Hepatocyte (in vitro differentiated cells): Measurements from ENCODE around the gene AGXT. TPM values are rescaled to one million over a fixed set of nuclear protein-coding genes. Genes with fewer than 3 reads are reported as not detected.

Experiments used
- DNase-seq: peaks from one replicate; pipeline ENCODE4 v3.0.0-alpha.2; 2016; ENCODE audit warnings: low spot score
- H2AFZ ChIP-seq: fragments of 200-600 bp; sonication (generic); 2 replicates; pipeline ENCODE4 v1.6.0; 2016; ENCODE audit warnings: antibody characterized with exemption, mild to moderate bottlenecking
- H3K27ac ChIP-seq: fragments of 200-600 bp; sonication (generic); 2 replicates; pipeline ENCODE4 v1.5.1; 2016; ENCODE audit warnings: mild to moderate bottlenecking
- H3K27me3 ChIP-seq: fragments of 200-600 bp; sonication (generic); 2 replicates; pipeline ENCODE4 v1.6.1; 2016
- H3K36me3 ChIP-seq: fragments of 200-600 bp; sonication (generic); replicated peaks from 2 replicates; pipeline ENCODE4 v1.5.1; 2016; ENCODE audit warnings: low read depth; ENCODE audit not compliant: insufficient read depth
- H3K4me1 ChIP-seq: fragments of 200-600 bp; sonication (generic); 2 replicates; pipeline ENCODE4 v1.5.1; 2016; ENCODE audit warnings: mild to moderate bottlenecking, moderate library complexity; ENCODE audit not compliant: insufficient read depth
- H3K4me2 ChIP-seq: fragments of 200-600 bp; sonication (generic); 2 replicates; pipeline ENCODE4 v1.6.0; 2016
- H3K4me3 ChIP-seq: fragments of 200-600 bp; sonication (generic); 2 replicates; pipeline ENCODE4 v1.5.1; 2016; ENCODE audit warnings: mild to moderate bottlenecking
- H3K79me2 ChIP-seq: fragments of 200-600 bp; sonication (generic); 2 replicates; pipeline ENCODE4 v1.6.0; 2017; ENCODE audit warnings: mild to moderate bottlenecking
- H3K9me2 ChIP-seq: fragments of 200-600 bp; sonication (generic); replicated peaks from 2 replicates; pipeline ENCODE4 v1.6.0; 2017; ENCODE audit warnings: mild to moderate bottlenecking; ENCODE audit not compliant: insufficient read depth
- H3K9me3 ChIP-seq: fragments of 200-600 bp; sonication (generic); 2 replicates; pipeline ENCODE4 v1.5.1; 2016; ENCODE audit warnings: low read depth, mild to moderate bottlenecking
- H4K20me1 ChIP-seq: fragments of 200-600 bp; sonication (generic); 2 replicates; pipeline ENCODE4 v1.6.0; 2016; ENCODE audit warnings: mild to moderate bottlenecking; ENCODE audit not compliant: insufficient read depth, poor library complexity, severe bottlenecking
- CTCF ChIP-seq: fragments of 200-600 bp; sonication (generic); IDR thresholded peaks from 2 replicates; pipeline ENCODE4 v1.5.1; 2016; ENCODE audit warnings: antibody characterized with exemption, mild to moderate bottlenecking; ENCODE audit not compliant: poor library complexity
- EZH2 ChIP-seq: fragments of 200-600 bp; sonication (generic); IDR thresholded peaks from 2 replicates; pipeline ENCODE4 v1.6.1; 2016; ENCODE audit warnings: antibody characterized with exemption, mild to moderate bottlenecking, borderline replicate concordance
- EZH2phosphoT487 ChIP-seq: fragments of 200-600 bp; sonication (generic); IDR thresholded peaks from one replicate; pipeline ENCODE4 v1.6.1; 2018; ENCODE audit warnings: antibody characterized with exemption, mild to moderate bottlenecking, low read depth, moderate library complexity; ENCODE audit not compliant: unreplicated experiment, severe bottlenecking
- WGBS: methylation state at CpG from one replicate; pipeline ENCODE4 v1.1.6; 2016; ENCODE audit warnings: low lambda C conversion rate; ENCODE audit errors: missing lambda C conversion rate; 5-methylcytosine and 5-hydroxymethylcytosine counted together
- polyA plus RNA-seq: library from polyadenylated mRNA; unstranded; fragments of >200 nt; fragmentation: Nextera tagmentation; extraction: Ambion mirVana; gene quantifications from 2 replicates; pipeline ENCODE4 v1.2.1, GENCODE V29; 2016
- total RNA-seq: library from RNA; depleted of rRNA; stranded (reverse); fragments of >200 nt; gene quantifications from 2 replicates; pipeline ENCODE4 v1.2.3, GENCODE V29; 2014

AGXT gene
- total and polyA plus RNA-seq, 2 experiments from 2014 or later: 90.8 to 169 TPM

GRCh38 chr2:240920783-240921231 is 52.2 kb downstream of the AGXT start:
- no peaks in the 10 kb centered on the region for H3K9me2 ChIP-seq
- peaks cover 2% of the 10 kb centered on the region for H3K27me3 ChIP-seq
- H3K9me3 ChIP-seq: no peaks in the 10 kb centered on the region
- no peaks in the 10 kb centered on the region for H3K79me2 ChIP-seq
- peak; percentile 4 for DNase-seq
- no peaks in the 10 kb centered on the region for H3K36me3 ChIP-seq
- no peak overlapping the region for H3K27ac ChIP-seq
- TF ChIP-seq CTCF (no peak), EZH2phosphoT487 (no peak), EZH2 (no peak)
- 89% methylated on average over 4 of the region's 4 CpGs for WGBS
- no peak overlapping the region for H2AFZ ChIP-seq
- no peak overlapping the region for H3K4me3 ChIP-seq
- no peak overlapping the region for H3K4me2 ChIP-seq
- peaks cover 11% of the 10 kb centered on the region for H3K4me1 ChIP-seq
- no peaks in the 10 kb centered on the region for H4K20me1 ChIP-seq

GRCh38 chr2:240921311-240921994 is 52.8 kb downstream of the AGXT start:
- 90% methylated on average over 13 of the region's 13 CpGs for WGBS
- DNase-seq: peak; percentile 50

GRCh38 chr2:240921995-240922244 is 53.3 kb downstream of the AGXT start:
- no peak for DNase-seq
- Histone ChIP-seq H3K79me2 (no peaks in the 10 kb centered on the region), H3K9me2 (no peaks in the 10 kb centered on the region), H3K27me3 (no peaks in the 10 kb centered on the region), H3K4me1 (peaks cover 8% of the 10 kb centered on the region), H4K20me1 (no peaks in the 10 kb centered on the region), H3K27ac (no peak overlapping the region), H3K36me3 (no peaks in the 10 kb centered on the region), H3K4me3 (no peak overlapping the region), H3K9me3 (no peaks in the 10 kb centered on the region), H3K4me2 (no peak overlapping the region), H2AFZ (no peak overlapping the region)
- WGBS: 86% methylated on average over 1 of the region's 1 CpG
- no peak for TF ChIP-seq CTCF
- TF ChIP-seq EZH2phosphoT487: no peak
- TF ChIP-seq EZH2: no peak

More at GRCh38 chr2:240921311-240921994, 52.8 kb downstream of the AGXT start:
- H3K4me3 ChIP-seq: no peak overlapping the region
- no peak overlapping the region for H2AFZ ChIP-seq
- H3K9me2 ChIP-seq: no peaks in the 10 kb centered on the region
- H3K36me3 ChIP-seq: no peaks in the 10 kb centered on the region
- no peak overlapping the region for H3K4me2 ChIP-seq
- H3K4me1 ChIP-seq: peaks cover 11% of the 10 kb centered on the region
- TF ChIP-seq CTCF (no peak), EZH2 (no peak), EZH2phosphoT487 (no peak)
- no peaks in the 10 kb centered on the region for H4K20me1 ChIP-seq
- no peaks in the 10 kb centered on the region for H3K79me2 ChIP-seq
- no peaks in the 10 kb centered on the region for H3K27me3 ChIP-seq
- no peaks in the 10 kb centered on the region for H3K9me3 ChIP-seq
- H3K27ac ChIP-seq: no peak overlapping the region
